GM23338 (cell line): ENCODE data around the gene EIF3J. TPM values are rescaled to one million over a fixed set of nuclear protein-coding genes. Genes with fewer than 3 reads are reported as not detected.
A peak's percentile ranks its signal among the peaks of the same experiment; 100 is the strongest.

Source experiments
- ATAC-seq: fragments of 200-7000 bp; cut with Tn5 transposase; 3 replicates; pipeline ENCODE4 v1.9.1; 2020
- DNase-seq: peaks from one replicate; pipeline ENCODE4 v3.0.0-alpha.2; 2015; ENCODE audit warnings: low spot score
- H2AFZ ChIP-seq: fragments of 200-600 bp; sonication (generic); 2 replicates; pipeline ENCODE4 v1.8.0; 2016; ENCODE audit warnings: antibody characterized with exemption, mild to moderate bottlenecking, moderate library complexity
- H3F3A ChIP-seq: fragments of 200-600 bp; sonication (generic); replicated peaks from 2 replicates; pipeline ENCODE4 v1.8.0; 2017; ENCODE audit warnings: antibody characterized with exemption, mixed run types, low read depth
- H3K27ac ChIP-seq: fragments of 200-600 bp; sonication (generic); 2 replicates; pipeline ENCODE4 v1.6.1; 2016; ENCODE audit warnings: low read depth
- H3K27me3 ChIP-seq: fragments of 200-600 bp; sonication (generic); 2 replicates; pipeline ENCODE4 v1.8.0; 2016; ENCODE audit warnings: mild to moderate bottlenecking, mixed run types, moderate library complexity; ENCODE audit not compliant: insufficient read depth
- H3K36me3 ChIP-seq: fragments of 200-600 bp; sonication (generic); 2 replicates; pipeline ENCODE4 v1.8.0; 2016; ENCODE audit warnings: mild to moderate bottlenecking; ENCODE audit not compliant: insufficient read depth
- H3K4me1 ChIP-seq: fragments of 200-600 bp; sonication (generic); 2 replicates; pipeline ENCODE4 v1.8.0; 2016; ENCODE audit warnings: mild to moderate bottlenecking, moderate library complexity; ENCODE audit not compliant: insufficient read depth
- H3K4me2 ChIP-seq: fragments of 200-600 bp; sonication (generic); 2 replicates; pipeline ENCODE4 v1.7.1; 2017; ENCODE audit warnings: mixed run types
- H3K4me3 ChIP-seq: fragments of 200-600 bp; sonication (generic); 2 replicates; pipeline ENCODE4 v1.6.1; 2016; ENCODE audit warnings: mixed run types
- H3K79me2 ChIP-seq: fragments of 200-600 bp; sonication (generic); replicated peaks from 2 replicates; pipeline ENCODE4 v1.8.0; 2017; ENCODE audit warnings: mild to moderate bottlenecking; ENCODE audit not compliant: insufficient read depth
- H3K9me2 ChIP-seq: fragments of 200-600 bp; sonication (generic); 2 replicates; pipeline ENCODE4 v1.8.0; 2017; ENCODE audit not compliant: insufficient read depth
- H4K20me1 ChIP-seq: fragments of 200-600 bp; sonication (generic); replicated peaks from 2 replicates; pipeline ENCODE4 v1.8.0; 2017; ENCODE audit warnings: mild to moderate bottlenecking; ENCODE audit not compliant: insufficient read depth
- H3K27ac Mint-ChIP-seq: 2 replicates; pipeline ENCODE4 v1.8.0; 2020; ENCODE audit warnings: inconsistent platforms, mild to moderate bottlenecking, moderate library complexity, mixed read lengths
- H3K27me3 Mint-ChIP-seq: 3 replicates; pipeline ENCODE4 v1.8.0; 2022; ENCODE audit warnings: low read depth, mild to moderate bottlenecking, moderate library complexity, mixed read lengths, inconsistent platforms; ENCODE audit not compliant: insufficient read depth, poor library complexity
- H3K36me3 Mint-ChIP-seq: 3 replicates; pipeline ENCODE4 v1.8.0; 2021; ENCODE audit warnings: low read depth, mild to moderate bottlenecking, inconsistent platforms, moderate library complexity, mixed read lengths
- H3K4me1 Mint-ChIP-seq: 3 replicates; pipeline ENCODE4 v1.8.0; 2020; ENCODE audit warnings: mild to moderate bottlenecking, inconsistent platforms, mixed read lengths
- H3K4me3 Mint-ChIP-seq: 3 replicates; pipeline ENCODE4 v1.8.0; 2021; ENCODE audit warnings: moderate library complexity, mild to moderate bottlenecking, inconsistent platforms, mixed read lengths
- H3K9me3 Mint-ChIP-seq: 3 replicates; pipeline ENCODE4 v1.8.0; 2020; ENCODE audit warnings: moderate library complexity, mild to moderate bottlenecking, inconsistent platforms, mixed read lengths
- EZH2 ChIP-seq: fragments of 200-600 bp; sonication (generic); IDR thresholded peaks from one replicate; pipeline ENCODE4 v1.8.0; 2017; ENCODE audit warnings: antibody characterized with exemption, mild to moderate bottlenecking, low read depth; ENCODE audit not compliant: unreplicated experiment
- EZH2phosphoT487 ChIP-seq: fragments of 200-600 bp; sonication (generic); IDR thresholded peaks from one replicate; pipeline ENCODE4 v1.8.1; 2018; ENCODE audit warnings: antibody characterized with exemption; ENCODE audit not compliant: unreplicated experiment
- JUNB ChIP-seq: IDR thresholded peaks from one replicate; pipeline ENCODE4 v1.6.1; 2016; ENCODE audit warnings: antibody characterized with exemption; ENCODE audit not compliant: unreplicated experiment
- NANOG ChIP-seq: IDR thresholded peaks from 2 replicates; pipeline ENCODE4 v1.6.1; 2016; ENCODE audit warnings: antibody characterized with exemption, borderline replicate concordance
- POLR2AphosphoS5 ChIP-seq: IDR thresholded peaks from 2 replicates; pipeline ENCODE4 v1.6.1; 2016; ENCODE audit warnings: antibody characterized with exemption, low read depth
- STAT1 ChIP-seq: IDR thresholded peaks from one replicate; pipeline ENCODE4 v1.6.1; 2016; ENCODE audit warnings: antibody characterized with exemption; ENCODE audit not compliant: unreplicated experiment
- ZNF114 ChIP-seq: fragments of 250-450 bp; sonication (Bioruptor Pico); IDR thresholded peaks from 2 replicates; pipeline ENCODE4 v1.5.0; 2020; ENCODE audit warnings: mild to moderate bottlenecking, moderate library complexity
- ZNF331 ChIP-seq: fragments of 250-450 bp; sonication (Bioruptor Pico); IDR thresholded peaks from 2 replicates; pipeline ENCODE4 v1.5.0; 2020; ENCODE audit warnings: low read depth, mild to moderate bottlenecking, moderate library complexity
- long read RNA-seq: library from polyadenylated mRNA; unstranded; transcript quantifications from one replicate; pipeline ENCODE4 v2.0.0, GENCODE V29; 2020; ENCODE audit not compliant: unreplicated experiment
- polyA plus RNA-seq: library from polyadenylated mRNA; unstranded; fragments of >200 nt; fragmentation: Nextera tagmentation; extraction: Ambion mirVana; gene quantifications from 2 replicates; pipeline ENCODE4 v1.2.1, GENCODE V29; 2016
- total RNA-seq: library from RNA; depleted of rRNA; stranded (reverse); fragments of >200 nt; shearing (Covaris generic); gene quantifications from 2 replicates; pipeline ENCODE4 v1.2.3, GENCODE V29; 2014; rRNA removed
- TF ChIP-seq, protein P1 (sequence below): fragments of 250-450 bp; sonication (Bioruptor Pico); IDR thresholded peaks from 2 replicates; pipeline ENCODE4 v1.5.0; 2020; ENCODE audit warnings: mild to moderate bottlenecking, moderate library complexity
- TF ChIP-seq, protein P2 (sequence below): IDR thresholded peaks from one replicate; pipeline ENCODE4 v1.6.1; 2018; ENCODE audit warnings: antibody characterized with exemption; ENCODE audit not compliant: unreplicated experiment
- TF ChIP-seq, protein P3 (sequence below), 2 experiments: fragments of 200-600 bp in 1 of 2; sonication (generic) in 1 of 2; conservative IDR thresholded peaks; 2 replicates each; pipeline versions ENCODE4 v1.5.1 to v1.6.1; 2016 to 2017; ENCODE audit warnings: antibody characterized with exemption in 2 of 2, low read depth in 2 of 2, mild to moderate bottlenecking in 2 of 2, moderate library complexity in 1 of 2
- TF ChIP-seq, protein P4 (sequence below): IDR thresholded peaks from 2 replicates; pipeline ENCODE4 v1.6.1; 2016; ENCODE audit warnings: antibody characterized with exemption

EIF3J gene, protein sequence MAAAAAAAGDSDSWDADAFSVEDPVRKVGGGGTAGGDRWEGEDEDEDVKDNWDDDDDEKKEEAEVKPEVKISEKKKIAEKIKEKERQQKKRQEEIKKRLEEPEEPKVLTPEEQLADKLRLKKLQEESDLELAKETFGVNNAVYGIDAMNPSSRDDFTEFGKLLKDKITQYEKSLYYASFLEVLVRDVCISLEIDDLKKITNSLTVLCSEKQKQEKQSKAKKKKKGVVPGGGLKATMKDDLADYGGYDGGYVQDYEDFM
- 58.8 and 62.7 TPM in 2 replicates for total RNA-seq
- polyA plus RNA-seq, result 63.8 and 66.6 TPM in 2 replicates
- long read RNA-seq, transcript EIF3J-201 (8 exons, 2,569 nt), result major isoform, 8 of 19 reads
- long read RNA-seq, partial matches to known transcripts, result 9 of 19 reads
- long read RNA-seq, other reads (novel, unspliced or antisense), result 2 of 19 reads

DNA sequence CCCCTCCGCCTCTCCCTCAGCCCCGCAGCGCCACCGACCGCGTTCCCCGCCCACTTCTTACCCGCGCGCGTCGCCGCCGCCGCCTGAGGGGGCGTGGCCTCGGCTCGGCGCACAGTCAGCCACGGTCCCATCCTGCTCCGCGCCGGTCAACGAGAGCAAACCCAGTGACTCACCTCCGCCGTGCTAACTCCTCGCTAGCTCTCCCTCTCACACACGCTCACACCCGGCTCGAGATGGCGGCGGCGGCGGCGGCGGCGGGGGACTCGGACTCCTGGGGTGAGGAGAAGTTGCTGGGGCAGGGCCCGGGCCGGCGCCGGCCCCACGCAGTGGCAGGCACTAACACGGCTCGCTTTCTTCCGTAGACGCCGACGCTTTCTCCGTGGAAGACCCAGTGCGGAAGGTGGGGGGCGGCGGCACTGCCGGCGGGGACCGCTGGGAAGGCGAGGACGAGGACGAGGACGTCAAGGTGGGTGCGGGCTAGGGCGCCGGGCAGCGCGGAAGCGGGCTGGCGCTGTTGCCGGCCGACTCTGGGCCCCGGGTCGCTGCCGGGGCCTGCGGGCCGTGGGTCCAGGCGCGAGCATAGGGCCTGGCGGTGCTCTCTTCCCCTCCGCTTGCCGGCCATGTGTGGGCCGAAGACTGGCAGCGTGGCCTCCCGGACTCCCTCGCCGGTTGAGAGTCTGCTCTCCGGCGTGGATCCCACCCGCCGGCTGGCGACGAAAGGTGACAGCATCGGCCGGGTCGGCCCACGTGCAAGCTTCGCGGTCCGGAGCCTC is at the start of gene EIF3J:
Gene EIF3J, plus strand, starts transcription at position 186 of the 773 bp plus-strand sequence. Its CDS starts 48 bp downstream, at position 234.
- peaks cover 59% of the 10 kb centered on the region for H3K79me2 ChIP-seq
- peak within 1 kb of the TSS; percentile 83 for H3K4me3 Mint-ChIP-seq
- peak within 1 kb of the TSS; percentile 99 for H3K27ac ChIP-seq
- peak within 1 kb of the TSS; percentile 92 for H3K27ac Mint-ChIP-seq
- H3K36me3 ChIP-seq, result peaks cover 20% of the 10 kb centered on the region; the same call in 1 of the 2 replicates
- H2AFZ ChIP-seq, result peak within 1 kb of the TSS; percentile 96
- H3K27me3 ChIP-seq, result no peaks in the 10 kb centered on the region
- H3F3A ChIP-seq, result peaks cover 22% of the 10 kb centered on the region; the same call in 1 of the 2 replicates
- peak within 1 kb of the TSS; percentile 94 for H3K4me2 ChIP-seq
- H3K36me3 Mint-ChIP-seq, result peaks cover 54% of the 10 kb centered on the region
- ATAC-seq, result peak; percentile 92
- DNase-seq, result peak; percentile 60
- no peaks in the 10 kb centered on the region for H3K9me2 ChIP-seq
- peaks cover 1% of the 10 kb centered on the region for H3K27me3 Mint-ChIP-seq
- H4K20me1 ChIP-seq, result peaks cover 18% of the 10 kb centered on the region
- H3K4me1 ChIP-seq, result peaks cover 9% of the 10 kb centered on the region
- H3K4me3 ChIP-seq, result peak within 1 kb of the TSS; percentile 81
- no peaks in the 10 kb centered on the region for H3K9me3 Mint-ChIP-seq
- peaks cover 18% of the 10 kb centered on the region for H3K4me1 Mint-ChIP-seq
- no peak for TF ChIP-seq EZH2
- TF ChIP-seq, protein P1, sequence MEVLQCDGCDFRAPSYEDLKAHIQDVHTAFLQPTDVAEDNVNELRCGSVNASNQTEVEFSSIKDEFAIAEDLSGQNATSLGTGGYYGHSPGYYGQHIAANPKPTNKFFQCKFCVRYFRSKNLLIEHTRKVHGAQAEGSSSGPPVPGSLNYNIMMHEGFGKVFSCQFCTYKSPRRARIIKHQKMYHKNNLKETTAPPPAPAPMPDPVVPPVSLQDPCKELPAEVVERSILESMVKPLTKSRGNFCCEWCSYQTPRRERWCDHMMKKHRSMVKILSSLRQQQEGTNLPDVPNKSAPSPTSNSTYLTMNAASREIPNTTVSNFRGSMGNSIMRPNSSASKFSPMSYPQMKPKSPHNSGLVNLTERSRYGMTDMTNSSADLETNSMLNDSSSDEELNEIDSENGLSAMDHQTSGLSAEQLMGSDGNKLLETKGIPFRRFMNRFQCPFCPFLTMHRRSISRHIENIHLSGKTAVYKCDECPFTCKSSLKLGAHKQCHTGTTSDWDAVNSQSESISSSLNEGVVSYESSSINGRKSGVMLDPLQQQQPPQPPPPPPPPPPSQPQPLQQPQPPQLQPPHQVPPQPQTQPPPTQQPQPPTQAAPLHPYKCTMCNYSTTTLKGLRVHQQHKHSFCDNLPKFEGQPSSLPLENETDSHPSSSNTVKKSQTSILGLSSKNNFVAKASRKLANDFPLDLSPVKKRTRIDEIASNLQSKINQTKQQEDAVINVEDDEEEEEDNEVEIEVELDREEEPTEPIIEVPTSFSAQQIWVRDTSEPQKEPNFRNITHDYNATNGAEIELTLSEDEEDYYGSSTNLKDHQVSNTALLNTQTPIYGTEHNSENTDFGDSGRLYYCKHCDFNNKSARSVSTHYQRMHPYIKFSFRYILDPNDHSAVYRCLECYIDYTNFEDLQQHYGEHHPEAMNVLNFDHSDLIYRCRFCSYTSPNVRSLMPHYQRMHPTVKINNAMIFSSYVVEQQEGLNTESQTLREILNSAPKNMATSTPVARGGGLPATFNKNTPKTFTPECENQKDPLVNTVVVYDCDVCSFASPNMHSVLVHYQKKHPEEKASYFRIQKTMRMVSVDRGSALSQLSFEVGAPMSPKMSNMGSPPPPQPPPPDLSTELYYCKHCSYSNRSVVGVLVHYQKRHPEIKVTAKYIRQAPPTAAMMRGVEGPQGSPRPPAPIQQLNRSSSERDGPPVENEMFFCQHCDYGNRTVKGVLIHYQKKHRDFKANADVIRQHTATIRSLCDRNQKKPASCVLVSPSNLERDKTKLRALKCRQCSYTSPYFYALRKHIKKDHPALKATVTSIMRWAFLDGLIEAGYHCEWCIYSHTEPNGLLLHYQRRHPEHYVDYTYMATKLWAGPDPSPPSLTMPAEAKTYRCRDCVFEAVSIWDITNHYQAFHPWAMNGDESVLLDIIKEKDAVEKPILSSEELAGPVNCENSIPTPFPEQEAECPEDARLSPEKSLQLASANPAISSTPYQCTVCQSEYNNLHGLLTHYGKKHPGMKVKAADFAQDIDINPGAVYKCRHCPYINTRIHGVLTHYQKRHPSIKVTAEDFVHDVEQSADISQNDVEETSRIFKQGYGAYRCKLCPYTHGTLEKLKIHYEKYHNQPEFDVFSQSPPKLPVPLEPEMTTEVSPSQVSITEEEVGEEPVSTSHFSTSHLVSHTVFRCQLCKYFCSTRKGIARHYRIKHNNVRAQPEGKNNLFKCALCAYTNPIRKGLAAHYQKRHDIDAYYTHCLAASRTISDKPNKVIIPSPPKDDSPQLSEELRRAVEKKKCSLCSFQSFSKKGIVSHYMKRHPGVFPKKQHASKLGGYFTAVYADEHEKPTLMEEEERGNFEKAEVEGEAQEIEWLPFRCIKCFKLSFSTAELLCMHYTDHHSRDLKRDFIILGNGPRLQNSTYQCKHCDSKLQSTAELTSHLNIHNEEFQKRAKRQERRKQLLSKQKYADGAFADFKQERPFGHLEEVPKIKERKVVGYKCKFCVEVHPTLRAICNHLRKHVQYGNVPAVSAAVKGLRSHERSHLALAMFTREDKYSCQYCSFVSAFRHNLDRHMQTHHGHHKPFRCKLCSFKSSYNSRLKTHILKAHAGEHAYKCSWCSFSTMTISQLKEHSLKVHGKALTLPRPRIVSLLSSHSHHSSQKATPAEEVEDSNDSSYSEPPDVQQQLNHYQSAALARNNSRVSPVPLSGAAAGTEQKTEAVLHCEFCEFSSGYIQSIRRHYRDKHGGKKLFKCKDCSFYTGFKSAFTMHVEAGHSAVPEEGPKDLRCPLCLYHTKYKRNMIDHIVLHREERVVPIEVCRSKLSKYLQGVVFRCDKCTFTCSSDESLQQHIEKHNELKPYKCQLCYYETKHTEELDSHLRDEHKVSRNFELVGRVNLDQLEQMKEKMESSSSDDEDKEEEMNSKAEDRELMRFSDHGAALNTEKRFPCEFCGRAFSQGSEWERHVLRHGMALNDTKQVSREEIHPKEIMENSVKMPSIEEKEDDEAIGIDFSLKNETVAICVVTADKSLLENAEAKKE (CRISPR knock-in tag), result no peak
- TF ChIP-seq POLR2AphosphoS5, result peak; percentile 93
- TF ChIP-seq, protein P2, sequence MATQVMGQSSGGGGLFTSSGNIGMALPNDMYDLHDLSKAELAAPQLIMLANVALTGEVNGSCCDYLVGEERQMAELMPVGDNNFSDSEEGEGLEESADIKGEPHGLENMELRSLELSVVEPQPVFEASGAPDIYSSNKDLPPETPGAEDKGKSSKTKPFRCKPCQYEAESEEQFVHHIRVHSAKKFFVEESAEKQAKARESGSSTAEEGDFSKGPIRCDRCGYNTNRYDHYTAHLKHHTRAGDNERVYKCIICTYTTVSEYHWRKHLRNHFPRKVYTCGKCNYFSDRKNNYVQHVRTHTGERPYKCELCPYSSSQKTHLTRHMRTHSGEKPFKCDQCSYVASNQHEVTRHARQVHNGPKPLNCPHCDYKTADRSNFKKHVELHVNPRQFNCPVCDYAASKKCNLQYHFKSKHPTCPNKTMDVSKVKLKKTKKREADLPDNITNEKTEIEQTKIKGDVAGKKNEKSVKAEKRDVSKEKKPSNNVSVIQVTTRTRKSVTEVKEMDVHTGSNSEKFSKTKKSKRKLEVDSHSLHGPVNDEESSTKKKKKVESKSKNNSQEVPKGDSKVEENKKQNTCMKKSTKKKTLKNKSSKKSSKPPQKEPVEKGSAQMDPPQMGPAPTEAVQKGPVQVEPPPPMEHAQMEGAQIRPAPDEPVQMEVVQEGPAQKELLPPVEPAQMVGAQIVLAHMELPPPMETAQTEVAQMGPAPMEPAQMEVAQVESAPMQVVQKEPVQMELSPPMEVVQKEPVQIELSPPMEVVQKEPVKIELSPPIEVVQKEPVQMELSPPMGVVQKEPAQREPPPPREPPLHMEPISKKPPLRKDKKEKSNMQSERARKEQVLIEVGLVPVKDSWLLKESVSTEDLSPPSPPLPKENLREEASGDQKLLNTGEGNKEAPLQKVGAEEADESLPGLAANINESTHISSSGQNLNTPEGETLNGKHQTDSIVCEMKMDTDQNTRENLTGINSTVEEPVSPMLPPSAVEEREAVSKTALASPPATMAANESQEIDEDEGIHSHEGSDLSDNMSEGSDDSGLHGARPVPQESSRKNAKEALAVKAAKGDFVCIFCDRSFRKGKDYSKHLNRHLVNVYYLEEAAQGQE, result no peak
- no peak for TF ChIP-seq STAT1
- TF ChIP-seq JUNB, result no peak
- no peak for TF ChIP-seq ZNF331 (CRISPR knock-in tag)
- TF ChIP-seq NANOG, result no peak
- no peak for TF ChIP-seq EZH2phosphoT487
- TF ChIP-seq, protein P3, sequence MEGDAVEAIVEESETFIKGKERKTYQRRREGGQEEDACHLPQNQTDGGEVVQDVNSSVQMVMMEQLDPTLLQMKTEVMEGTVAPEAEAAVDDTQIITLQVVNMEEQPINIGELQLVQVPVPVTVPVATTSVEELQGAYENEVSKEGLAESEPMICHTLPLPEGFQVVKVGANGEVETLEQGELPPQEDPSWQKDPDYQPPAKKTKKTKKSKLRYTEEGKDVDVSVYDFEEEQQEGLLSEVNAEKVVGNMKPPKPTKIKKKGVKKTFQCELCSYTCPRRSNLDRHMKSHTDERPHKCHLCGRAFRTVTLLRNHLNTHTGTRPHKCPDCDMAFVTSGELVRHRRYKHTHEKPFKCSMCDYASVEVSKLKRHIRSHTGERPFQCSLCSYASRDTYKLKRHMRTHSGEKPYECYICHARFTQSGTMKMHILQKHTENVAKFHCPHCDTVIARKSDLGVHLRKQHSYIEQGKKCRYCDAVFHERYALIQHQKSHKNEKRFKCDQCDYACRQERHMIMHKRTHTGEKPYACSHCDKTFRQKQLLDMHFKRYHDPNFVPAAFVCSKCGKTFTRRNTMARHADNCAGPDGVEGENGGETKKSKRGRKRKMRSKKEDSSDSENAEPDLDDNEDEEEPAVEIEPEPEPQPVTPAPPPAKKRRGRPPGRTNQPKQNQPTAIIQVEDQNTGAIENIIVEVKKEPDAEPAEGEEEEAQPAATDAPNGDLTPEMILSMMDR (conservative IDR thresholded peaks at IDR 0.05; ENCODE audit: low read depth in 2 of 2), result no peak
- TF ChIP-seq, protein P4, sequence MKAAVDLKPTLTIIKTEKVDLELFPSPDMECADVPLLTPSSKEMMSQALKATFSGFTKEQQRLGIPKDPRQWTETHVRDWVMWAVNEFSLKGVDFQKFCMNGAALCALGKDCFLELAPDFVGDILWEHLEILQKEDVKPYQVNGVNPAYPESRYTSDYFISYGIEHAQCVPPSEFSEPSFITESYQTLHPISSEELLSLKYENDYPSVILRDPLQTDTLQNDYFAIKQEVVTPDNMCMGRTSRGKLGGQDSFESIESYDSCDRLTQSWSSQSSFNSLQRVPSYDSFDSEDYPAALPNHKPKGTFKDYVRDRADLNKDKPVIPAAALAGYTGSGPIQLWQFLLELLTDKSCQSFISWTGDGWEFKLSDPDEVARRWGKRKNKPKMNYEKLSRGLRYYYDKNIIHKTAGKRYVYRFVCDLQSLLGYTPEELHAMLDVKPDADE, result peak; percentile 30; the same call in 1 of the 2 replicates
- no peak for TF ChIP-seq ZNF114 (CRISPR knock-in tag)
